Testis (tissue), 2 donors: Measurements from ENCODE around the gene CD300C.

Experiments
- POLR2A ChIP-seq: fragments of 450-650 bp; IDR thresholded peaks from one replicate; pipeline ENCODE4 v1.6.1; 2017; ENCODE audit warnings: antibody characterized with exemption, mild to moderate bottlenecking, moderate library complexity
- TF ChIP-seq, protein P1 (sequence below), 3 experiments: fragments of 450-650 bp in 2 of 3; fragments of 200-600 bp in 1 of 3; sonication (generic) in 1 of 3; IDR thresholded peaks; one replicate each; pipeline ENCODE4 v1.5.1; 2016 to 2019; ENCODE audit warnings: antibody characterized with exemption in 3 of 3, mild to moderate bottlenecking in 2 of 3, moderate library complexity in 1 of 3

DNA sequence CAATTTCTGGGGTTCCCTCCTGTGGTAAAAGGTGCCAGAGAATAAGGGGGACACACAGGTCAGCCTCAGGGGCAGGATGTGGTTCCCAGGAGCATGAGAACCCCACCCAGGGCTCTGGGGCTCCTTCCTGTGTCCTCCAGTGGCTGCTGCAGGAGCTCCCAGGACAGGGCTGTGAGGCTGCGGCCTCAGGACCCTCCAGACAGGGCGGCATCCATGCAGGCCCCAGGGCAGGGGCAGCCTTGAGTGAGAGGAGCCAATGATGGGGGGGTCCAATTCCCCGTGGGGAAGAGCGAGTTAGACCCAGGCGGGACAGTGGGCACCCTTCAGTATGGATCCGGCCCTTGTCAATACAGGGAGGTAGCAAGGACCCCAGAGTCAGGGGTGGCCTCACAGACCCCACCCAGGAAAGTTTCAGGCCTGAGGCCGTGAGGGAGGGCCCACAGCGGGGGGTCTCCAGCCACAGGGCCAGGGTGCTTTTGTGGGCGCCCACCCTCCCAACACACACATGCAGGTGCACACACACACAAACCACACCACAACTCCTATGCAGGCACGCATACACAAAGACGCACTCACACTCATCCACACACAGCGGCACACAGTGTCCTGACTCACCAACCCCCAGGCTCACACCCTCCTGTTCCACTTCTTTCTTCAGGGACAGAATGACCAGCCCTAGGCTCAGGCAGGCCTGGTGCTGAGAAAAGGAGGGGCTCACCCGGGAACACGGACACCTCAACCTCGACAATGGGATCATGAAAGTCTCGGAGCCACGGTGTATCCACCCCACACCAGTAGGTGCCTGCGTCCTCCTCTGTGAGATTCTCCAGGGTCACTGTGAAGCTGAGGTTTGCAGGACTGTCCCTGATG is 1.8 kb downstream of the CD300C start:
- TF ChIP-seq, protein P1, sequence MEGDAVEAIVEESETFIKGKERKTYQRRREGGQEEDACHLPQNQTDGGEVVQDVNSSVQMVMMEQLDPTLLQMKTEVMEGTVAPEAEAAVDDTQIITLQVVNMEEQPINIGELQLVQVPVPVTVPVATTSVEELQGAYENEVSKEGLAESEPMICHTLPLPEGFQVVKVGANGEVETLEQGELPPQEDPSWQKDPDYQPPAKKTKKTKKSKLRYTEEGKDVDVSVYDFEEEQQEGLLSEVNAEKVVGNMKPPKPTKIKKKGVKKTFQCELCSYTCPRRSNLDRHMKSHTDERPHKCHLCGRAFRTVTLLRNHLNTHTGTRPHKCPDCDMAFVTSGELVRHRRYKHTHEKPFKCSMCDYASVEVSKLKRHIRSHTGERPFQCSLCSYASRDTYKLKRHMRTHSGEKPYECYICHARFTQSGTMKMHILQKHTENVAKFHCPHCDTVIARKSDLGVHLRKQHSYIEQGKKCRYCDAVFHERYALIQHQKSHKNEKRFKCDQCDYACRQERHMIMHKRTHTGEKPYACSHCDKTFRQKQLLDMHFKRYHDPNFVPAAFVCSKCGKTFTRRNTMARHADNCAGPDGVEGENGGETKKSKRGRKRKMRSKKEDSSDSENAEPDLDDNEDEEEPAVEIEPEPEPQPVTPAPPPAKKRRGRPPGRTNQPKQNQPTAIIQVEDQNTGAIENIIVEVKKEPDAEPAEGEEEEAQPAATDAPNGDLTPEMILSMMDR (IDR thresholded peaks at IDR 0.05) = no peak
- no peak for TF ChIP-seq POLR2A
